Measurements from ENCODE around the gene PCOLCE2. TPM values are rescaled to one million over a fixed set of nuclear protein-coding genes. Genes with fewer than 3 reads are reported as not detected.

PCOLCE2 gene
- total RNA-seq, 2 donors from 2014 or later = 122 to 157 TPM

DNA sequence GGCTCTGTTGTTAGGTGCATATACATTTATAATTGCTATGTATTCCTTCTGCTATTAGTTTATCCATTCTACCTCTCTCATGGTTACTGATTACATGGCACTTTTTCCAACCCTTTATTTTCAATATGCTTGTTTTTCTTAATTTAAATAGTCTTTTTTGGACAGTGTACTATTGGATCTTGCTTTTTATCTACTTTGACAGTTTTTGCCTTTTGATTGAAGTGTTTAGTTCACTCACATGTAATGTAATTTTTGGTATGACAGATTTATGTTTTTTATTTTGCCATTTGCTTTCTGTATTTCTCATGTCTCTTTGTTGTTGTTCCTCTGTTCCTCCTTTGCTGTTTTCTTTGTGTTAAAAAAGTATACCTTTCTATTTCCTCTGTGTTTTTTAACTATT lies 120.5 kb downstream of the PCOLCE2 start:
- H3K27me3 ChIP-seq (replicated peaks; ENCODE audit: insufficient read depth) = no peaks in the 10 kb centered on the region
- ATAC-seq (ENCODE audit: insufficient number of reproducible peaks, low FRiP score, low read depth) = no peak
- no peak overlapping the region for H3K27ac ChIP-seq
- TF ChIP-seq, protein P1, sequence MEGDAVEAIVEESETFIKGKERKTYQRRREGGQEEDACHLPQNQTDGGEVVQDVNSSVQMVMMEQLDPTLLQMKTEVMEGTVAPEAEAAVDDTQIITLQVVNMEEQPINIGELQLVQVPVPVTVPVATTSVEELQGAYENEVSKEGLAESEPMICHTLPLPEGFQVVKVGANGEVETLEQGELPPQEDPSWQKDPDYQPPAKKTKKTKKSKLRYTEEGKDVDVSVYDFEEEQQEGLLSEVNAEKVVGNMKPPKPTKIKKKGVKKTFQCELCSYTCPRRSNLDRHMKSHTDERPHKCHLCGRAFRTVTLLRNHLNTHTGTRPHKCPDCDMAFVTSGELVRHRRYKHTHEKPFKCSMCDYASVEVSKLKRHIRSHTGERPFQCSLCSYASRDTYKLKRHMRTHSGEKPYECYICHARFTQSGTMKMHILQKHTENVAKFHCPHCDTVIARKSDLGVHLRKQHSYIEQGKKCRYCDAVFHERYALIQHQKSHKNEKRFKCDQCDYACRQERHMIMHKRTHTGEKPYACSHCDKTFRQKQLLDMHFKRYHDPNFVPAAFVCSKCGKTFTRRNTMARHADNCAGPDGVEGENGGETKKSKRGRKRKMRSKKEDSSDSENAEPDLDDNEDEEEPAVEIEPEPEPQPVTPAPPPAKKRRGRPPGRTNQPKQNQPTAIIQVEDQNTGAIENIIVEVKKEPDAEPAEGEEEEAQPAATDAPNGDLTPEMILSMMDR (IDR thresholded peaks at IDR 0.05) = no peak
- no peak for DNase-seq (ENCODE audit: low spot score)
- H3K9me3 ChIP-seq = peaks cover 9% of the 10 kb centered on the region
- peaks cover 9% of the 10 kb centered on the region for H3K36me3 ChIP-seq
- no peaks in the 10 kb centered on the region for H3K4me1 ChIP-seq (ENCODE audit: control insufficient read depth in 1 of 2, low read depth in 2 of 2)
- no peak overlapping the region for H3K4me3 ChIP-seq

Other genes with a start within 250 kb of the PCOLCE2 start
- 10 to 100 TPM; 37.0 to 48.5 TPM for gene TRPC1, start 165.0 kb downstream of the PCOLCE2 start, total RNA-seq
- gene PAQR9, start 74.6 kb upstream of the PCOLCE2 start, total RNA-seq = under 1 TPM in 1 of 2 donors, not detected in 1; 0.21 TPM
- gene U2SURP, start 112.5 kb upstream of the PCOLCE2 start, total RNA-seq = 10 to 100 TPM; 53.1 to 91.5 TPM
- 10 to 100 TPM in 1 of 2 donors, 1 to 10 TPM in 1; 3.5 to 11.3 TPM for gene CHST2, start 230.7 kb upstream of the PCOLCE2 start, total RNA-seq